Stomach (tissue), 19 donors: ENCODE results near the gene IQSEC1. TPM values are rescaled to one million over a fixed set of nuclear protein-coding genes. Genes with fewer than 3 reads are reported as not detected.

Experiments used
- DNase-seq, 2 donors: peaks; one replicate each; pipeline versions ENCODE4 v3.0.0 to v3.0.0-alpha.2; 2013 to 2019
- H3K27ac ChIP-seq, 5 donors: fragments of 200-600 bp in 4 of 5; sonication (generic) in 4 of 5; one replicate each; pipeline ENCODE4 v1.5.1; 2013 to 2019; ENCODE audit warnings: mild to moderate bottlenecking in 1 of 5, moderate library complexity in 1 of 5
- H3K27me3 ChIP-seq, 3 donors: fragments of 200-600 bp; sonication (generic); one replicate each; pipeline ENCODE4 v1.5.1; 2017 to 2019; ENCODE audit warnings: mixed run types in 1 of 3
- H3K36me3 ChIP-seq, 4 donors: fragments of 200-600 bp; sonication (generic); 1 replicate in 3 of 4; 2 replicates in 1 of 4; pipeline ENCODE4 v1.5.1; 2016 to 2019
- H3K4me1 ChIP-seq, 4 donors: fragments of 200-600 bp; sonication (generic); one replicate each; pipeline ENCODE4 v1.5.1; 2016 to 2019
- H3K4me3 ChIP-seq, 4 donors: fragments of 200-600 bp; sonication (generic) in 3 of 4; one replicate each; pipeline ENCODE4 v1.5.1; 2016 to 2019; ENCODE audit warnings: mild to moderate bottlenecking in 1 of 4
- H3K9me3 ChIP-seq, 4 donors: fragments of 200-600 bp; sonication (generic); one replicate each; pipeline ENCODE4 v1.5.1; 2016 to 2019
- EP300 ChIP-seq: sonication (generic); formaldehyde crosslinking; IDR thresholded peaks from one replicate; pipeline ENCODE4 v1.6.1; 2017; ENCODE audit warnings: antibody characterized with exemption
- POLR2A ChIP-seq, 4 donors: fragments of 450-650 bp; IDR thresholded peaks; one replicate each; pipeline ENCODE4 v1.6.1; 2016; ENCODE audit warnings: antibody characterized with exemption in 4 of 4, control low read depth in 2 of 4, mild to moderate bottlenecking in 1 of 4, moderate library complexity in 1 of 4
- POLR2AphosphoS5 ChIP-seq, 3 donors: sonication (generic); formaldehyde crosslinking; IDR thresholded peaks; one replicate each; pipeline ENCODE4 v1.6.1; 2016; ENCODE audit warnings: antibody characterized with exemption in 3 of 3
- WGBS, 5 donors: extraction: QIAGEN DNeasy Blood & Tissue Kit in 3 of 5; methylation state at CpG; one replicate each; pipeline versions ENCODE4 v1.1.5 to v1.1.7; 2013 to 2018; 5-methylcytosine and 5-hydroxymethylcytosine counted together
- intact Hi-C: fragments of 100-400 bp; cut with DNase I; formaldehyde crosslinking; loops from one replicate; pipeline ENCODE4 v1.15.1; 2023; ENCODE audit warnings: low total_unique reads
- long read RNA-seq, 10 donors: transcript quantifications; one replicate each; lab custom pipeline, GENCODE V29; 2026
- polyA plus RNA-seq, 3 donors: library from polyadenylated mRNA; stranded (reverse); fragments of 200-250 nt; gene quantifications; one replicate each; pipeline ENCODE4 v1.2.3, GENCODE V29; 2013
- total RNA-seq, 5 donors: library from RNA; depleted of rRNA; stranded (reverse); fragments of >200 nt; gene quantifications; one replicate each; pipeline versions ENCODE4 v1.1.0 to v1.2.3, GENCODE V29; 2014 to 2016
- TF ChIP-seq, protein P1 (sequence below), 7 experiments: fragments of 450-650 bp in 4 of 7; fragments of 200-600 bp in 3 of 7; sonication (generic) in 3 of 7; IDR thresholded peaks; one replicate each; pipeline ENCODE4 v1.5.1; 2016 to 2019; ENCODE audit warnings: antibody characterized with exemption in 7 of 7, control low read depth in 2 of 7, mild to moderate bottlenecking in 1 of 7
- donor health status: healthy with polysubstance abuse.
- donor health status: Bipolar disorder and iron deficiency.
- donor health status: healthy.

The IQSEC1 gene
- 10 to 100 TPM; 18.1 to 46.9 (median 30.7) TPM for total RNA-seq
- polyA plus RNA-seq, result 10 to 100 TPM in 1 of 3 donors, 1 to 10 TPM in 2; 6.7 to 10.4 (median 9.5) TPM
- long read RNA-seq, donor 1, result 0 reads
- long read RNA-seq, donor 2, partial matches to known transcripts, result 0 of 1 reads
- long read RNA-seq, donor 2, other reads (novel, unspliced or antisense), result 0 of 1 reads
- long read RNA-seq, donor 3, partial matches to known transcripts, result 6 of 6 reads
- long read RNA-seq, donor 3, other reads (novel, unspliced or antisense), result 0 of 6 reads
- long read RNA-seq, donor 4, result 0 reads
- long read RNA-seq, donor 5, result 0 reads
- long read RNA-seq, donor 6, result 0 reads
- long read RNA-seq, donor 7, result 0 reads
- long read RNA-seq, donor 8, result 0 reads
- long read RNA-seq, donor 9, result 0 reads
- long read RNA-seq, donor 10, result 0 reads

DNA sequence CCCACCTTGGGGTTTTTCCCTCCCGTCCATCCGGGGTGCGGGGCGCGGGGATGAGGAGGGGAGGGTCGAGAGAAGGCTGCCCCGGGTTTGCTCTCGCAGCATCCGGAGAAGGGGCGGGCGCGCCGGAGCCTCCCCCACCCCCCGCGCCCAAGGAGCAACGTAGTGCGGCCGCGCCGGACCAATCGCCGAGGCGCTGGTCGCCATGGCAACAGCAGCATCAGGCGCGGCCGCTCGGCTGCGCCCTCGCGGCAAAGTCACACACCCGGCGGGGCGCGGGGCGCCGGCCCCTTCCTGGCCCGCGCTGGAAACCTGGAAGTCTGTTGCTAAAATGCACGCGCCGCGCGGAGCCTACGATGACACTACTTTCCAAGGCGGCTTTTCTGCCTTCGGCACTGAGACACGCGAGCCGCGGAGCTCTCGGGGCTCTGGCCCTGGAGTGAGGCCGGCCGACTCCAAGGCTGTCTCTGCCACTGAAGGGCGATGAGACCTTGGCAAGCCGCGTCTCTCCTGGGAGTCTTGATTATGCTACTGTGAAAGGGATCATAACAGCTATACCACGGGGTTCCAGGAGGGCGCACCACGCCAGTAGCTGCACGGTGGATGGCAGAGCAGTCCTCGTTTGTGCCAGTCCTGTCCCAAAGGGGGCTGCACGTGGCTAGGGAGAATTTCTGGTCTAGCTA, at the start of gene IQSEC1:
IQSEC1 (minus strand) TSS at position 104 of the 680 bp plus-strand sequence. CDS start 415 bp downstream, outside the sequence.
- no peaks in the 10 kb centered on the region for H3K9me3 ChIP-seq
- H3K4me3 ChIP-seq, result peak within 1 kb of the TSS; percentile 16 to 36 (median 29)
- H3K27ac ChIP-seq, result no peak within 1 kb of the TSS
- WGBS, 5 donors, result 9 to 32% (median 11%) methylated on average over 7 to 63 of the region's 63 CpGs
- H3K36me3 ChIP-seq, result no peaks in the 10 kb centered on the region
- peak; percentile 57 to 89 for DNase-seq
- intact Hi-C loops, result no loop called here
- peaks cover 0 to 28% (median 20%) of the 10 kb centered on the region in 4 donors for H3K4me1 ChIP-seq
- TF ChIP-seq POLR2AphosphoS5 (IDR thresholded peaks at IDR 0.05) (no peak), EP300 (no peak), POLR2A (IDR thresholded peaks at IDR 0.05) (no peak)
- TF ChIP-seq, protein P1, sequence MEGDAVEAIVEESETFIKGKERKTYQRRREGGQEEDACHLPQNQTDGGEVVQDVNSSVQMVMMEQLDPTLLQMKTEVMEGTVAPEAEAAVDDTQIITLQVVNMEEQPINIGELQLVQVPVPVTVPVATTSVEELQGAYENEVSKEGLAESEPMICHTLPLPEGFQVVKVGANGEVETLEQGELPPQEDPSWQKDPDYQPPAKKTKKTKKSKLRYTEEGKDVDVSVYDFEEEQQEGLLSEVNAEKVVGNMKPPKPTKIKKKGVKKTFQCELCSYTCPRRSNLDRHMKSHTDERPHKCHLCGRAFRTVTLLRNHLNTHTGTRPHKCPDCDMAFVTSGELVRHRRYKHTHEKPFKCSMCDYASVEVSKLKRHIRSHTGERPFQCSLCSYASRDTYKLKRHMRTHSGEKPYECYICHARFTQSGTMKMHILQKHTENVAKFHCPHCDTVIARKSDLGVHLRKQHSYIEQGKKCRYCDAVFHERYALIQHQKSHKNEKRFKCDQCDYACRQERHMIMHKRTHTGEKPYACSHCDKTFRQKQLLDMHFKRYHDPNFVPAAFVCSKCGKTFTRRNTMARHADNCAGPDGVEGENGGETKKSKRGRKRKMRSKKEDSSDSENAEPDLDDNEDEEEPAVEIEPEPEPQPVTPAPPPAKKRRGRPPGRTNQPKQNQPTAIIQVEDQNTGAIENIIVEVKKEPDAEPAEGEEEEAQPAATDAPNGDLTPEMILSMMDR (IDR thresholded peaks at IDR 0.05), result no peak
- peaks cover 0 to 70% (median 31%) of the 10 kb centered on the region in 3 donors for H3K27me3 ChIP-seq

DNA sequence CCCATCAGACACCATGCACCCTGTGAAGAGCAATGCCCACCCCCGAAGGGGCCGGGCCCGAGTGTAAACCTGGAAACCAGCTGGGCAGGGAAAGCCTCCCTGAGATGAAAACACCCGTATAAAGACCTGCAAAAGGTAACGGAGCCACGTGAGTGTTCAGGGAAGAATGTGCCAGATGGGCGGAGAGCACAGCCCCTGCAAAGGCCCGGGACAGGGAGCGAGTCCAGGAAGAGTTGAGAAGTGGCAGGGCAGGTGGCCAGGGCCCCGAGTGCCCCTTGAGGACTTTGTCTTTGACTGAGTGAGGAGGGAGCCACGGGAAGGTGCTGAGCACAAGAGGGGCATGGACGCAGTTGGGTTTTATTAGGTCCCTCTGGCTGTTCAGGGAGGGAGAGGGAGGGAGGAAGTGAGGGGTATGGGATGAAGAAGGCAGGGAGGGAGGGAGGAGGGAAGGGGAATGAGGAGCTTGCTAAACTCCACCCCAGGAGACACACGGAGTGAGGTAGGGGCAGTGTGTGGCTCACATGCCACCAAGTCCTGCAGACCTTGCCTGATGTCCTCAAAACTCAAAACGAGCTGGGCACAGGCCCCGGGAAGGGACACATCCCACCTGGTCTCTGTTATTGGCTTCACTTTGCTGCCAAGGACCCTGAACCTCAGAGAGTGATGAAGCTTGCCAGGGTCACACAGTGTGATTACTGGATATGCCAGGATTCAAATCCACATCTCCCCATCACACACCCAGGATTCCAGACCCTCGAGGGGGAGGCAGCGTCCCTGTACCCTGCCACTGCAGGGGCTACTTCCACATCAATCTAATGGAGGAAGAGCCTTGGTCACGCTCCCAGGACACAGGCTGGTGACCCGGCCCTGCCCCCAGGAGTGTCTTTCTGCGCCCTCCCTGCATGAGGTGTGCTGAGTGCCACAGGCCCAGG, 49.1 kb upstream of the IQSEC1 start:
- DNase-seq, result no peak
- TF ChIP-seq, protein P1 (IDR thresholded peaks at IDR 0.05), result no peak
- TF ChIP-seq POLR2AphosphoS5 (IDR thresholded peaks at IDR 0.05) (no peak), EP300 (no peak), POLR2A (IDR thresholded peaks at IDR 0.05) (no peak)
- H3K36me3 ChIP-seq, result no peaks in the 10 kb centered on the region
- H3K9me3 ChIP-seq, result no peaks in the 10 kb centered on the region
- intact Hi-C loops, result no loop called here
- H3K27ac ChIP-seq, result no peak overlapping the region
- H3K4me1 ChIP-seq, result no peaks in the 10 kb centered on the region
- no peak overlapping the region for H3K4me3 ChIP-seq
- peaks cover 0 to 6% (median 0%) of the 10 kb centered on the region in 3 donors for H3K27me3 ChIP-seq
- 58 to 65% (median 64%) methylated on average over 17 to 20 of the region's 20 CpGs for WGBS, 5 donors

DNA sequence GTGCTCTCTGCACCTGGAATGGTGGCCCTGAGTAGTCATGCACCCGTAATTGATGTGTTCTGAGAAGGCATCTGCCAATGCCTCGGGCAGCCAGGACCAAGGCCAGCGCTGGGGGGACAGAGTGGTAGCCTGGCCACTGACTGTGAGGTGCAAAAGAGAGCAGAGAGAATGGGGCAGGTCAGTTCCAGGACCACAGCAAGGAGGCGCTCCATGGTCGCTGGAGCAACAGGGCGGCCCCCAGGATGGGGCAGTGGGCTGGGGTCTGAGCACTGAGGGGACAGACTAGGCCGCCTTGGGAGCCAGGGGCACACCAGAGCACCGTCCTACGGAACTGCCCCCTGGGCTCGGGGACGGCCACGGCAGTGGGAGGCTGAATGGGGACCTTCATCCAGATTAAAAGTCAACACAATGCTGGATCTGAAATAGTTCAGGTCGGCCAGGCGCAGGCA, 48.3 kb upstream of the IQSEC1 start:
- Histone ChIP-seq H3K4me3 (no peak overlapping the region), H3K36me3 (no peaks in the 10 kb centered on the region), H3K4me1 (no peaks in the 10 kb centered on the region), H3K27ac (no peak overlapping the region), H3K9me3 (no peaks in the 10 kb centered on the region), H3K27me3 (peaks cover 0 to 6% (median 0%) of the 10 kb centered on the region in 3 donors)
- DNase-seq, result no peak
- intact Hi-C loops, result no loop called here
- TF ChIP-seq, protein P1 (IDR thresholded peaks at IDR 0.05), result no peak
- TF ChIP-seq POLR2A (IDR thresholded peaks at IDR 0.05) (no peak), POLR2AphosphoS5 (IDR thresholded peaks at IDR 0.05) (no peak), EP300 (no peak)
- WGBS, 5 donors, result 73 to 79% (median 76%) methylated on average over 14 of the region's 14 CpGs
